GM23338 (cell line): ENCODE data around the gene RO60. TPM values are rescaled to one million over a fixed set of nuclear protein-coding genes. Genes with fewer than 3 reads are reported as not detected.

ENCODE experiments used
- ATAC-seq: fragments of 200-7000 bp; cut with Tn5 transposase; 3 replicates; pipeline ENCODE4 v1.9.1; 2020
- DNase-seq: peaks from one replicate; pipeline ENCODE4 v3.0.0-alpha.2; 2015; ENCODE audit warnings: low spot score
- H2AFZ ChIP-seq: fragments of 200-600 bp; sonication (generic); 2 replicates; pipeline ENCODE4 v1.8.0; 2016; ENCODE audit warnings: antibody characterized with exemption, mild to moderate bottlenecking, moderate library complexity
- H3F3A ChIP-seq: fragments of 200-600 bp; sonication (generic); replicated peaks from 2 replicates; pipeline ENCODE4 v1.8.0; 2017; ENCODE audit warnings: antibody characterized with exemption, mixed run types, low read depth
- H3K27ac ChIP-seq: fragments of 200-600 bp; sonication (generic); 2 replicates; pipeline ENCODE4 v1.6.1; 2016; ENCODE audit warnings: low read depth
- H3K27me3 ChIP-seq: fragments of 200-600 bp; sonication (generic); 2 replicates; pipeline ENCODE4 v1.8.0; 2016; ENCODE audit warnings: mild to moderate bottlenecking, mixed run types, moderate library complexity; ENCODE audit not compliant: insufficient read depth
- H3K36me3 ChIP-seq: fragments of 200-600 bp; sonication (generic); 2 replicates; pipeline ENCODE4 v1.8.0; 2016; ENCODE audit warnings: mild to moderate bottlenecking; ENCODE audit not compliant: insufficient read depth
- H3K4me1 ChIP-seq: fragments of 200-600 bp; sonication (generic); 2 replicates; pipeline ENCODE4 v1.8.0; 2016; ENCODE audit warnings: mild to moderate bottlenecking, moderate library complexity; ENCODE audit not compliant: insufficient read depth
- H3K4me2 ChIP-seq: fragments of 200-600 bp; sonication (generic); 2 replicates; pipeline ENCODE4 v1.7.1; 2017; ENCODE audit warnings: mixed run types
- H3K4me3 ChIP-seq: fragments of 200-600 bp; sonication (generic); 2 replicates; pipeline ENCODE4 v1.6.1; 2016; ENCODE audit warnings: mixed run types
- H3K79me2 ChIP-seq: fragments of 200-600 bp; sonication (generic); replicated peaks from 2 replicates; pipeline ENCODE4 v1.8.0; 2017; ENCODE audit warnings: mild to moderate bottlenecking; ENCODE audit not compliant: insufficient read depth
- H3K9me2 ChIP-seq: fragments of 200-600 bp; sonication (generic); 2 replicates; pipeline ENCODE4 v1.8.0; 2017; ENCODE audit not compliant: insufficient read depth
- H4K20me1 ChIP-seq: fragments of 200-600 bp; sonication (generic); replicated peaks from 2 replicates; pipeline ENCODE4 v1.8.0; 2017; ENCODE audit warnings: mild to moderate bottlenecking; ENCODE audit not compliant: insufficient read depth
- H3K27ac Mint-ChIP-seq: 2 replicates; pipeline ENCODE4 v1.8.0; 2020; ENCODE audit warnings: inconsistent platforms, mild to moderate bottlenecking, moderate library complexity, mixed read lengths
- H3K27me3 Mint-ChIP-seq: 3 replicates; pipeline ENCODE4 v1.8.0; 2022; ENCODE audit warnings: low read depth, mild to moderate bottlenecking, moderate library complexity, mixed read lengths, inconsistent platforms; ENCODE audit not compliant: insufficient read depth, poor library complexity
- H3K36me3 Mint-ChIP-seq: 3 replicates; pipeline ENCODE4 v1.8.0; 2021; ENCODE audit warnings: low read depth, mild to moderate bottlenecking, inconsistent platforms, moderate library complexity, mixed read lengths
- H3K4me1 Mint-ChIP-seq: 3 replicates; pipeline ENCODE4 v1.8.0; 2020; ENCODE audit warnings: mild to moderate bottlenecking, inconsistent platforms, mixed read lengths
- H3K4me3 Mint-ChIP-seq: 3 replicates; pipeline ENCODE4 v1.8.0; 2021; ENCODE audit warnings: moderate library complexity, mild to moderate bottlenecking, inconsistent platforms, mixed read lengths
- H3K9me3 Mint-ChIP-seq: 3 replicates; pipeline ENCODE4 v1.8.0; 2020; ENCODE audit warnings: moderate library complexity, mild to moderate bottlenecking, inconsistent platforms, mixed read lengths
- CREB1 ChIP-seq: fragments of 250-450 bp; sonication (Bioruptor Pico); IDR thresholded peaks from 2 replicates; pipeline ENCODE4 v1.5.0; 2020; ENCODE audit warnings: low read depth, mild to moderate bottlenecking, moderate library complexity
- CTCF ChIP-seq, 2 experiments: fragments of 200-600 bp in 1 of 2; sonication (generic) in 1 of 2; conservative IDR thresholded peaks; 2 replicates each; pipeline versions ENCODE4 v1.5.1 to v1.6.1; 2016 to 2017; ENCODE audit warnings: antibody characterized with exemption in 2 of 2, low read depth in 2 of 2, mild to moderate bottlenecking in 2 of 2, moderate library complexity in 1 of 2
- ETS1 ChIP-seq: IDR thresholded peaks from 2 replicates; pipeline ENCODE4 v1.6.1; 2016; ENCODE audit warnings: antibody characterized with exemption
- EZH2 ChIP-seq: fragments of 200-600 bp; sonication (generic); IDR thresholded peaks from one replicate; pipeline ENCODE4 v1.8.0; 2017; ENCODE audit warnings: antibody characterized with exemption, mild to moderate bottlenecking, low read depth; ENCODE audit not compliant: unreplicated experiment
- EZH2phosphoT487 ChIP-seq: fragments of 200-600 bp; sonication (generic); IDR thresholded peaks from one replicate; pipeline ENCODE4 v1.8.1; 2018; ENCODE audit warnings: antibody characterized with exemption; ENCODE audit not compliant: unreplicated experiment
- JUNB ChIP-seq: IDR thresholded peaks from one replicate; pipeline ENCODE4 v1.6.1; 2016; ENCODE audit warnings: antibody characterized with exemption; ENCODE audit not compliant: unreplicated experiment
- NANOG ChIP-seq: IDR thresholded peaks from 2 replicates; pipeline ENCODE4 v1.6.1; 2016; ENCODE audit warnings: antibody characterized with exemption, borderline replicate concordance
- POLR2AphosphoS5 ChIP-seq: IDR thresholded peaks from 2 replicates; pipeline ENCODE4 v1.6.1; 2016; ENCODE audit warnings: antibody characterized with exemption, low read depth
- REST ChIP-seq: IDR thresholded peaks from one replicate; pipeline ENCODE4 v1.6.1; 2018; ENCODE audit warnings: antibody characterized with exemption; ENCODE audit not compliant: unreplicated experiment
- STAT1 ChIP-seq: IDR thresholded peaks from one replicate; pipeline ENCODE4 v1.6.1; 2016; ENCODE audit warnings: antibody characterized with exemption; ENCODE audit not compliant: unreplicated experiment
- ZNF114 ChIP-seq: fragments of 250-450 bp; sonication (Bioruptor Pico); IDR thresholded peaks from 2 replicates; pipeline ENCODE4 v1.5.0; 2020; ENCODE audit warnings: mild to moderate bottlenecking, moderate library complexity
- ZNF331 ChIP-seq: fragments of 250-450 bp; sonication (Bioruptor Pico); IDR thresholded peaks from 2 replicates; pipeline ENCODE4 v1.5.0; 2020; ENCODE audit warnings: low read depth, mild to moderate bottlenecking, moderate library complexity
- ZNF462 ChIP-seq: fragments of 250-450 bp; sonication (Bioruptor Pico); IDR thresholded peaks from 2 replicates; pipeline ENCODE4 v1.5.0; 2020; ENCODE audit warnings: mild to moderate bottlenecking, moderate library complexity
- polyA plus RNA-seq: library from polyadenylated mRNA; unstranded; fragments of >200 nt; fragmentation: Nextera tagmentation; extraction: Ambion mirVana; gene quantifications from 2 replicates; pipeline ENCODE4 v1.2.1, GENCODE V29; 2016
- total RNA-seq: library from RNA; depleted of rRNA; stranded (reverse); fragments of >200 nt; shearing (Covaris generic); gene quantifications from 2 replicates; pipeline ENCODE4 v1.2.3, GENCODE V29; 2014

Gene RO60
- total and polyA plus RNA-seq, 2 experiments from 2014 or later: 103 to 130 TPM

- Mint-ChIP-seq H3K4me3 (no peak overlapping the region), H3K27me3 (peaks cover 2% of the 10 kb centered on the region), H3K36me3 (no peaks in the 10 kb centered on the region), H3K9me3 (no peaks in the 10 kb centered on the region), H3K27ac (no peak overlapping the region), H3K4me1 (no peaks in the 10 kb centered on the region)
- no peaks in the 10 kb centered on the region for H3K4me1 ChIP-seq
- no peak overlapping the region for H3K27ac ChIP-seq
- DNase-seq: no peak
- no peaks in the 10 kb centered on the region for H3K9me2 ChIP-seq
- TF ChIP-seq ZNF114 (CRISPR knock-in tag) (no peak), ETS1 (no peak), CTCF (conservative IDR thresholded peaks at IDR 0.05; ENCODE audit: low read depth in 2 of 2) (no peak), NANOG (no peak), REST (no peak), EZH2 (no peak), CREB1 (CRISPR knock-in tag) (no peak), ZNF462 (CRISPR knock-in tag) (no peak), STAT1 (no peak), EZH2phosphoT487 (no peak), ZNF331 (CRISPR knock-in tag) (no peak), JUNB (no peak), POLR2AphosphoS5 (no peak)
- H3K79me2 ChIP-seq: no peaks in the 10 kb centered on the region
- no peaks in the 10 kb centered on the region for H3K36me3 ChIP-seq
- no peaks in the 10 kb centered on the region for H3K27me3 ChIP-seq
- no peaks in the 10 kb centered on the region for H4K20me1 ChIP-seq
- H3F3A ChIP-seq: no peaks in the 10 kb centered on the region
- no peak for ATAC-seq
- no peak overlapping the region for H3K4me2 ChIP-seq
- no peak overlapping the region for H2AFZ ChIP-seq
- no peak overlapping the region for H3K4me3 ChIP-seq
These were observed 45.7 kb upstream of the RO60 start for GRCh38 chr1:193013707-193014106.
